ENCODE results near the gene BMP8B. TPM values are rescaled to one million over a fixed set of nuclear protein-coding genes. Genes with fewer than 3 reads are reported as not detected.

BMP8B gene
- total and polyA plus RNA-seq, 2 experiments from 2014 or later = not detected

DNA sequence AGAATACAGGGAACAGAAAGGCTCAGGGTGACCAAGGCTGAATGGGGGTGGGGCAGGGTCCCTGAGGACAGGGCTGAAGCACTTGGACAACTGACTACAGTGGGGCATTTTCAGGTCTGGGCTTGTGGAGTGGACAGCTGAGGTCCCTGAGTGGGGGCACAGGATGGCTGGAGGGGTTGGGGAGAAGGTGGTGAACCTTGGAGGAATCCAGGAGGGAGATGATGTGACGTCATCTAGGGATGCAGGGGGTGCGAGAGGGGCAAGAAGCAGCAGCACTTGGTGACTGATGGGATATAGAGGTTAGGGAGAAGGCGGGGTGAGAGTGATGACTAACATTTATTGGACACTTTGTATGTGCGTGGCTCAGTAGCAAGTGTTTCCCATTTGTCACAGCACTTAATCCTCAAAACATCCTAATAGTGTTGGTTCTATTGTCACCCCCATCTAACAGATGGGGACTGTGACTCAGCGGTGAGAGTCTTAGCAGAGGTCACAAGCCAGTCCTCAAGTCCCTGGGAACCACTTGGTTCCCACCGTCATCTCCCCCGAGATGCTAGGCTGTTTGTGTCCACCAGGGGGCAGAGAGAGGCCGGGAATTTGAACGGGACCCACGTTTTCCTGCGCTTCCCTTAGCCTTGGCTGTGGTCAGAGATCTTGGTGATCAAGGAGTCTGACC, 27.9 kb upstream of the BMP8B start:
- Histone ChIP-seq H3K4me1 (ENCODE audit: insufficient read depth) (no peaks in the 10 kb centered on the region), H3K27ac (no peak overlapping the region), H3F3A (ENCODE audit: insufficient read depth) (peaks cover 3% of the 10 kb centered on the region; the same call in 1 of the 2 replicates), H3K79me2 (ENCODE audit: insufficient read depth) (no peaks in the 10 kb centered on the region), H3K27me3 (replicated peaks; ENCODE audit: insufficient read depth) (no peaks in the 10 kb centered on the region), H3K9me3 (ENCODE audit: low read depth) (no peaks in the 10 kb centered on the region), H3K36me3 (ENCODE audit: low read depth) (no peaks in the 10 kb centered on the region), H2AFZ (no peak overlapping the region), H3K4me3 (no peak overlapping the region), H3K9ac (no peak overlapping the region), H3K9me2 (ENCODE audit: insufficient read depth) (no peaks in the 10 kb centered on the region), H4K20me1 (ENCODE audit: insufficient read depth) (no peaks in the 10 kb centered on the region), H3K4me2 (ENCODE audit: unreplicated experiment) (no peak overlapping the region)
- in situ Hi-C loops (cut with MboI) = no loop called here
- WGBS, 2 experiments (ENCODE audit: low coverage in 1 of 2, low lambda C conversion rate in 2 of 2, missing lambda C conversion rate in 2 of 2) = 2 to 4% methylated on average over 10 to 11 of the region's 11 CpGs
- peak; percentile 92 for DNase-seq
- TF ChIP-seq EZH2phosphoT487 (IDR thresholded peaks at IDR 0.05; ENCODE audit: insufficient read depth, low read depth) = 0 out of 2 replicates have a peak, but pooled peaks have one; percentile 30
- no peak for TF ChIP-seq EZH2 (IDR thresholded peaks at IDR 0.05; ENCODE audit: insufficient read depth, poor library complexity, severe bottlenecking)

DNA sequence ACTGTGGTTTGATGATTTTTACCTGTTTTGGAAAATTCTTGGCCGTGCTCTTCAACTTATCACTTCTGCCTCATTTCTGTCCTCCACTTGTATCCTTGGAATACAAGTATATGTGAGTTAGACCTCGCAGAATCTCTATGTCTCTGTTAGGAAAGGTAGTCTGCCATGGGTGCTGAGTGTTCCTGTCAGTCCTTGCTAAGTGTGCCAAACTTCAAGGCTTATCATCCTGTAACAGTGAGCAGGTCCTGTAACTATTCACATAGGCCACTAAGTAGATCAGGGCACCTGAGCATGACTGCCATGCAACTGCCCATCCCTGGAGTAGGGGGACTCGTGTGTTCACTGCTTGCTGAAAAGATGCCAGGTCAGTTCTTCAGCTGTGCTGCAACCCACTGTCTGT, 24.2 kb upstream of the BMP8B start:
- H3K79me2 ChIP-seq (ENCODE audit: insufficient read depth) = no peaks in the 10 kb centered on the region
- no peaks in the 10 kb centered on the region for H3K27me3 ChIP-seq (replicated peaks; ENCODE audit: insufficient read depth)
- no peak overlapping the region for H2AFZ ChIP-seq
- no peak overlapping the region for H3K9ac ChIP-seq
- H3K4me2 ChIP-seq (ENCODE audit: unreplicated experiment) = no peak overlapping the region
- no peaks in the 10 kb centered on the region for H3K9me3 ChIP-seq (ENCODE audit: low read depth)
- no peak overlapping the region for H3K27ac ChIP-seq
- H3K4me1 ChIP-seq (ENCODE audit: insufficient read depth) = no peaks in the 10 kb centered on the region
- no peak for DNase-seq
- 73 to 75% methylated on average over 3 of the region's 3 CpGs for WGBS, 2 experiments (ENCODE audit: low coverage in 1 of 2, low lambda C conversion rate in 2 of 2, missing lambda C conversion rate in 2 of 2)
- no peaks in the 10 kb centered on the region for H3K9me2 ChIP-seq (ENCODE audit: insufficient read depth)
- peaks cover 3% of the 10 kb centered on the region; the same call in 1 of the 2 replicates for H3F3A ChIP-seq (ENCODE audit: insufficient read depth)
- no peak for TF ChIP-seq EZH2phosphoT487 (IDR thresholded peaks at IDR 0.05; ENCODE audit: insufficient read depth, low read depth)
- TF ChIP-seq EZH2 (IDR thresholded peaks at IDR 0.05; ENCODE audit: insufficient read depth, poor library complexity, severe bottlenecking) = no peak
- no peak overlapping the region for H3K4me3 ChIP-seq
- no peaks in the 10 kb centered on the region for H3K36me3 ChIP-seq (ENCODE audit: low read depth)
- H4K20me1 ChIP-seq (ENCODE audit: insufficient read depth) = no peaks in the 10 kb centered on the region
- in situ Hi-C loops (cut with MboI) = no loop called here

GRCh38 chr1:39808784-39809517, 20.3 kb upstream of the BMP8B start:
- Histone ChIP-seq H4K20me1 (ENCODE audit: insufficient read depth) (no peaks in the 10 kb centered on the region), H3K4me3 (no peak overlapping the region), H3F3A (ENCODE audit: insufficient read depth) (no peaks in the 10 kb centered on the region), H3K9me3 (ENCODE audit: low read depth) (no peaks in the 10 kb centered on the region), H3K36me3 (ENCODE audit: low read depth) (no peaks in the 10 kb centered on the region), H3K79me2 (ENCODE audit: insufficient read depth) (no peaks in the 10 kb centered on the region), H3K27me3 (replicated peaks; ENCODE audit: insufficient read depth) (no peaks in the 10 kb centered on the region), H3K9ac (no peak overlapping the region), H3K4me2 (ENCODE audit: unreplicated experiment) (no peak overlapping the region), H2AFZ (no peak overlapping the region), H3K9me2 (ENCODE audit: insufficient read depth) (no peaks in the 10 kb centered on the region), H3K27ac (no peak overlapping the region), H3K4me1 (ENCODE audit: insufficient read depth) (no peaks in the 10 kb centered on the region)
- in situ Hi-C loops (cut with MboI) = no loop called here
- DNase-seq = no peak
- 38 to 50% methylated on average over 6 to 8 of the region's 8 CpGs for WGBS, 2 experiments (ENCODE audit: low coverage in 1 of 2, low lambda C conversion rate in 2 of 2, missing lambda C conversion rate in 2 of 2)
- TF ChIP-seq EZH2phosphoT487 (IDR thresholded peaks at IDR 0.05; ENCODE audit: insufficient read depth, low read depth) = no peak
- TF ChIP-seq EZH2 (IDR thresholded peaks at IDR 0.05; ENCODE audit: insufficient read depth, poor library complexity, severe bottlenecking) = no peak

DNA sequence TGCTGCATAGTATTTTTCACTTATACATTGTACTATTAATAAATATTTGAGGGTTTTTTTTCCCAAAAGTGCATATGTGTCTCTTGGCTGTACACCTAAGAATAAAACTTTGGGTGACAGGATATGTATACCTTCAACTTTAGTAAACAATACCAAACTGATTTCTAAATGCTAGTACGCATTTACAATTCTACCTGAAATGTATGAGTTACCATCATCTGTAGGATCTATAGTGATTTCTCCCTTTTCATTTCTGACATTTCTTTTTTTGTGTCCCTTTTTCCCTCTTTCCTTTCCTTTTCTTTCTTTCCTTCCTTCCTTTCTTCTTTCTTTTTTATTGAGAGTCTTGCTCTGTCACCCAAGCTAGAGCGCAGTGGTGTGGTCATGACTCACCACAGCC, 16.7 kb upstream of the BMP8B start:
- Histone ChIP-seq H4K20me1 (ENCODE audit: insufficient read depth) (no peaks in the 10 kb centered on the region), H3K9ac (no peak overlapping the region), H3K4me3 (no peak overlapping the region), H3K36me3 (ENCODE audit: low read depth) (no peaks in the 10 kb centered on the region), H3F3A (ENCODE audit: insufficient read depth) (peaks cover 1% of the 10 kb centered on the region; the same call in 1 of the 2 replicates), H3K9me3 (ENCODE audit: low read depth) (no peaks in the 10 kb centered on the region), H3K4me1 (ENCODE audit: insufficient read depth) (peaks cover 1% of the 10 kb centered on the region), H3K27me3 (replicated peaks; ENCODE audit: insufficient read depth) (no peaks in the 10 kb centered on the region), H3K4me2 (ENCODE audit: unreplicated experiment) (no peak overlapping the region), H3K27ac (no peak overlapping the region), H2AFZ (no peak overlapping the region), H3K79me2 (ENCODE audit: insufficient read depth) (no peaks in the 10 kb centered on the region), H3K9me2 (ENCODE audit: insufficient read depth) (no peaks in the 10 kb centered on the region)
- no peak for TF ChIP-seq EZH2 (IDR thresholded peaks at IDR 0.05; ENCODE audit: insufficient read depth, poor library complexity, severe bottlenecking)
- no peak for TF ChIP-seq EZH2phosphoT487 (IDR thresholded peaks at IDR 0.05; ENCODE audit: insufficient read depth, low read depth)
- WGBS, 2 experiments (ENCODE audit: low coverage in 1 of 2, low lambda C conversion rate in 2 of 2, missing lambda C conversion rate in 2 of 2) = 83 to 95% methylated on average over 2 of the region's 2 CpGs
- in situ Hi-C loops (cut with MboI) = no loop called here
- no peak for DNase-seq

All from GM23248 (cell line).